K562 (cell line): ENCODE measurements around the gene NAB1. TPM values are rescaled to one million over a fixed set of nuclear protein-coding genes. Genes with fewer than 3 reads are reported as not detected.

Source experiments
- BMI1 ChIP-seq: fragments of 150-350 bp; IDR thresholded peaks from 2 replicates; pipeline ENCODE4 v1.6.1; 2014; ENCODE audit warnings: low read length
- C11orf30 ChIP-seq: fragments of 450-650 bp; IDR thresholded peaks from 2 replicates; pipeline ENCODE4 v1.6.1; 2016; ENCODE audit warnings: low read depth, mild to moderate bottlenecking
- CEBPB ChIP-seq: fragments of 450-650 bp; IDR thresholded peaks from 2 replicates; pipeline ENCODE4 v1.6.1; 2016; ENCODE audit warnings: missing genetic modification characterization, missing compliant biosample characterization
- CREM ChIP-seq: IDR thresholded peaks from 2 replicates; pipeline ENCODE4 v1.6.1; 2014; ENCODE audit warnings: antibody characterized with exemption, low read depth
- DPF2 ChIP-seq: fragments of 450-650 bp; IDR thresholded peaks from 2 replicates; pipeline ENCODE4 v1.6.1; 2016
- ETV1 ChIP-seq: fragments of 450-650 bp; conservative IDR thresholded peaks from 2 replicates; pipeline ENCODE4 v1.6.1; 2016; ENCODE audit warnings: missing genetic modification characterization, control low read depth, low read depth, missing compliant biosample characterization
- HMG20B ChIP-seq: fragments of 250-450 bp; sonication (Bioruptor Pico); IDR thresholded peaks from 2 replicates; pipeline ENCODE4 v1.5.0; 2021; ENCODE audit warnings: mild to moderate bottlenecking
- MYNN ChIP-seq, 2 experiments: sonication (generic); formaldehyde crosslinking in 1 of 2; IDR thresholded peaks; 2 replicates each; pipeline versions ENCODE4 v1.5.0 to v1.6.1; 2016 to 2020; ENCODE audit warnings: antibody characterized with exemption in 1 of 2, missing genetic modification reagents in 1 of 2
- NFE2 ChIP-seq: IDR thresholded peaks from 2 replicates; pipeline ENCODE4 v1.6.1; 2014; ENCODE audit warnings: antibody characterized with exemption, low read depth
- NFYB ChIP-seq: IDR thresholded peaks from 2 replicates; pipeline ENCODE4 v1.6.1; 2011; ENCODE audit warnings: mild to moderate bottlenecking, moderate library complexity; ENCODE audit not compliant: insufficient read length; ENCODE audit errors: extremely low read depth
- PHF20 ChIP-seq: fragments of 450-650 bp; IDR thresholded peaks from 2 replicates; pipeline ENCODE4 v1.6.1; 2018; ENCODE audit not compliant: partially characterized antibody
- POLR2AphosphoS5 ChIP-seq: IDR thresholded peaks from 2 replicates; pipeline ENCODE4 v1.6.1; 2011; ENCODE audit warnings: mild to moderate bottlenecking, low read depth, low read length, moderate library complexity; ENCODE audit not compliant: control insufficient read depth, insufficient read depth
- RBBP5 ChIP-seq: fragments of 200-600 bp; sonication (generic); IDR thresholded peaks from 2 replicates; pipeline ENCODE4 v1.6.1; 2012; ENCODE audit warnings: borderline replicate concordance, mild to moderate bottlenecking, low read length, control low read depth, inconsistent platforms; ENCODE audit not compliant: insufficient read depth, poor library complexity, severe bottlenecking
- SRSF9 ChIP-seq: fragments of 200-400 bp; formaldehyde crosslinking; IDR thresholded peaks from 2 replicates; pipeline ENCODE4 v1.6.1; 2017; ENCODE audit warnings: low read depth, low read length, borderline replicate concordance
- TAF9B ChIP-seq: fragments of 450-650 bp; IDR thresholded peaks from 2 replicates; pipeline ENCODE4 v1.6.1; 2018; ENCODE audit warnings: mild to moderate bottlenecking; ENCODE audit not compliant: partially characterized antibody
- ZNF146 ChIP-seq: IDR thresholded peaks from one replicate; pipeline ENCODE4 v1.6.1; 2018; ENCODE audit warnings: missing compliant biosample characterization; ENCODE audit not compliant: unreplicated experiment
- ZNF197 ChIP-seq: fragments of 200-800 bp; sonication (Bioruptor generic); IDR thresholded peaks from 2 replicates; pipeline ENCODE4 v1.6.1; 2016; ENCODE audit warnings: low read depth, missing genetic modification characterization, missing compliant biosample characterization
- ZNF232 ChIP-seq: sonication (generic); formaldehyde crosslinking; IDR thresholded peaks from 2 replicates; pipeline ENCODE4 v1.8.0; 2022; ENCODE audit warnings: mild to moderate bottlenecking, missing genetic modification reagents
- ZNF589 ChIP-seq: fragments of 200-800 bp; sonication (Bioruptor generic); IDR thresholded peaks from 2 replicates; pipeline ENCODE4 v1.6.1; 2016; ENCODE audit warnings: low read depth, missing genetic modification characterization, missing compliant biosample characterization
- ZZZ3 ChIP-seq: fragments of 450-650 bp; IDR thresholded peaks from 2 replicates; pipeline ENCODE4 v1.6.1; 2016; ENCODE audit warnings: antibody characterized with exemption, mild to moderate bottlenecking, moderate library complexity
- polyA plus RNA-seq, 8 experiments: library from polyadenylated mRNA; depleted of rRNA in 4 of 8; stranded (reverse) in 5 of 8; unstranded in 3 of 8; fragments of >200 nt; fragmentation: Nextera tagmentation in 2 of 8; fragmentation: Illumina TruSeq in 1 of 8; extraction: Ambion mirVana in 2 of 8; extraction: Trizol in 1 of 8; gene quantifications; 2 replicates each; pipeline versions ENCODE4 v1.2.1 to v1.2.3, GENCODE V29; 2011 to 2014; ENCODE audit warnings: inconsistent platforms in 1 of 8, missing spikeins in 1 of 8
- total RNA-seq, 7 experiments: library from RNA; depleted of rRNA in 6 of 7; stranded (reverse); fragments of >200 nt in 6 of 7; fragmentation: Illumina TruSeq in 2 of 7; extraction: Trizol in 2 of 7; gene quantifications; 2 replicates each; pipeline versions ENCODE4 v1.2.1 to v1.2.3, GENCODE V29; 2011 to 2021; ENCODE audit warnings: low replicate concordance in 1 of 7
- TF ChIP-seq, protein P1 (sequence below), 2 experiments: IDR thresholded peaks in 1 of 2; conservative IDR thresholded peaks in 1 of 2; 2 replicates each; pipeline ENCODE4 v1.6.1; 2016; ENCODE audit warnings: low read depth in 2 of 2, mild to moderate bottlenecking in 1 of 2, missing compliant biosample characterization in 1 of 2, missing genetic modification characterization in 1 of 2, moderate library complexity in 1 of 2
- TF ChIP-seq, protein P2 (sequence below): IDR thresholded peaks from 2 replicates; pipeline ENCODE4 v1.6.1; 2016; ENCODE audit warnings: missing genetic modification characterization, missing compliant biosample characterization

Gene NAB1
- total and polyA plus RNA-seq, 9 of the 15 experiments (the other 6 are each of a cell fraction or from before 2014, with no cell fraction given), result 3.1 to 23.0 (median 16.3) TPM

DNA sequence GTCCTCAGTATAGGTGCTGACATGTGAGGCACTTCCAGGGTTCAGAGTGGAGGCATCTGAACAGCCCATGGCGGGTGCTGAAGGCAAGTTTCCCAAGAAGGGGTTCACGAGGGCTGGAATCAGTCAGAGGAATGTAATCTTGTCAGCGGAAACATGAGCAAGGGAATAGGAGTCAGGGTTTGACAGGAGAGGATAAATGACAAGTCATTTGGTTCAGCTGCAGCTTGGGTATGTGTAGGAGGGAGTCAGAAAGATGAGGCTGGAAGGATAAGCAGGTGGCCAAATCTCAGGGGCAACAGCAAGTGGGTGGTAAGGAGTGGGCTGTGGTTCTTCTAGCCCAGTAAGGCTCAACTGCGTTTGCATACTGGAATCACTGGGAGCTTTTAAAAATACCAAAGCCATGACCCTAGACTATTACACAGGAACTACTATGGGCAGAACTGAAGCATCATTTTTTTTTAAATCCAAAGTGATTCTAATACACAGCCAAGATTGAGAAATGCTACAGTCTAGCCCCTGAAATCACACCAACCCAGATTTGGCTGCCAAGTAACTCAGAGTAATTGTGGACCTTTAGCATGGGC is 41.8 kb upstream of the NAB1 start (continued):
- TF ChIP-seq, protein P1, sequence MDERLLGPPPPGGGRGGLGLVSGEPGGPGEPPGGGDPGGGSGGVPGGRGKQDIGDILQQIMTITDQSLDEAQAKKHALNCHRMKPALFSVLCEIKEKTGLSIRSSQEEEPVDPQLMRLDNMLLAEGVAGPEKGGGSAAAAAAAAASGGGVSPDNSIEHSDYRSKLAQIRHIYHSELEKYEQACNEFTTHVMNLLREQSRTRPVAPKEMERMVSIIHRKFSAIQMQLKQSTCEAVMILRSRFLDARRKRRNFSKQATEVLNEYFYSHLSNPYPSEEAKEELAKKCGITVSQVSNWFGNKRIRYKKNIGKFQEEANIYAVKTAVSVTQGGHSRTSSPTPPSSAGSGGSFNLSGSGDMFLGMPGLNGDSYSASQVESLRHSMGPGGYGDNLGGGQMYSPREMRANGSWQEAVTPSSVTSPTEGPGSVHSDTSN (CRISPR knock-in tag; IDR thresholded peaks at IDR 0.05; ENCODE audit: low read depth), result no peak
- TF ChIP-seq, protein P1 (tag; conservative IDR thresholded peaks at IDR 0.05; ENCODE audit: low read depth), result peak; percentile 81
- TF ChIP-seq ZNF232 (no peak), CEBPB (no peak), BMI1 (no peak), TAF9B (peak; percentile 53), ZNF197 (CRISPR knock-in tag) (no peak), POLR2AphosphoS5 (peak; percentile 41; the same call in 1 of the 2 replicates), DPF2 (peak; percentile 73), ZZZ3 (no peak), NFE2 (peak; percentile 55), MYNN (IDR thresholded peaks at IDR 0.05) (peak; percentile 47; the same call in 1 of the 2 replicates), MYNN (CRISPR knock-in tag; IDR thresholded peaks at IDR 0.05) (no peak), CREM (0 out of 2 replicates have a peak, but pooled peaks have one; percentile 32), ZNF146 (no peak), SRSF9 (no peak), ZNF589 (CRISPR knock-in tag) (no peak), HMG20B (CRISPR knock-in tag) (no peak), RBBP5 (no peak), ETV1 (tag) (no peak), NFYB (no peak), C11orf30 (peak; percentile 37; the same call in 1 of the 2 replicates), PHF20 (no peak)
- TF ChIP-seq, protein P2, sequence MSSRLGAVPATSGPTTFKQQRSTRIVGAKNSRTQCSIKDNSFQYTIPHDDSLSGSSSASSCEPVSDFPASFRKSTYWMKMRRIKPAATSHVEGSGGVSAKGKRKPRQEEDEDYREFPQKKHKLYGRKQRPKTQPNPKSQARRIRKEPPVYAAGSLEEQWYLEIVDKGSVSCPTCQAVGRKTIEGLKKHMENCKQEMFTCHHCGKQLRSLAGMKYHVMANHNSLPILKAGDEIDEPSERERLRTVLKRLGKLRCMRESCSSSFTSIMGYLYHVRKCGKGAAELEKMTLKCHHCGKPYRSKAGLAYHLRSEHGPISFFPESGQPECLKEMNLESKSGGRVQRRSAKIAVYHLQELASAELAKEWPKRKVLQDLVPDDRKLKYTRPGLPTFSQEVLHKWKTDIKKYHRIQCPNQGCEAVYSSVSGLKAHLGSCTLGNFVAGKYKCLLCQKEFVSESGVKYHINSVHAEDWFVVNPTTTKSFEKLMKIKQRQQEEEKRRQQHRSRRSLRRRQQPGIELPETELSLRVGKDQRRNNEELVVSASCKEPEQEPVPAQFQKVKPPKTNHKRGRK (tag), result no peak
